Activated CD4-positive, alpha-beta T cell treated with anti-CD3 and anti-CD28 coated beads for 48 hours (primary cell): ENCODE data around the gene ZNF608.

Source experiments
- DNase-seq: peaks from one replicate; pipeline ENCODE4 v3.0.0-alpha.2; 2020

Gene ZNF608

GRCh38 chr5:124712731-124713305, 33.6 kb downstream of the ZNF608 start:
- no peak for DNase-seq

- no peak for DNase-seq
These were observed 38.4 kb downstream of the ZNF608 start for GRCh38 chr5:124708086-124708485.

GRCh38 chr5:124707520-124707919, 38.9 kb downstream of the ZNF608 start:
- DNase-seq, result no peak

- DNase-seq, result no peak
These were observed 39.6 kb downstream of the ZNF608 start for GRCh38 chr5:124706729-124707361.

GRCh38 chr5:124706051-124706450, 40.4 kb downstream of the ZNF608 start:
- DNase-seq, result no peak

GRCh38 chr5:124705577-124705976, 40.9 kb downstream of the ZNF608 start:
- DNase-seq, result no peak

- no peak for DNase-seq
These were observed 41.7 kb downstream of the ZNF608 start for GRCh38 chr5:124704594-124705284.

GRCh38 chr5:124703995-124704394, 42.4 kb downstream of the ZNF608 start:
- DNase-seq, result no peak

- no peak for DNase-seq
These were observed 43.9 kb downstream of the ZNF608 start for GRCh38 chr5:124702525-124702924.

GRCh38 chr5:124701873-124702425, 44.5 kb downstream of the ZNF608 start:
- DNase-seq, result no peak

- DNase-seq, result no peak
These were observed 45.4 kb downstream of the ZNF608 start for GRCh38 chr5:124701016-124701415.

- DNase-seq, result no peak
These were observed 46.1 kb downstream of the ZNF608 start for GRCh38 chr5:124700333-124700732.

GRCh38 chr5:124698770-124699169, 47.7 kb downstream of the ZNF608 start:
- no peak for DNase-seq

- no peak for DNase-seq
These were observed 48.4 kb downstream of the ZNF608 start for GRCh38 chr5:124697933-124698591.

- DNase-seq, result no peak
These were observed 48.9 kb downstream of the ZNF608 start for GRCh38 chr5:124697501-124697900.

- DNase-seq, result no peak
These were observed 49.5 kb downstream of the ZNF608 start for GRCh38 chr5:124696898-124697297.
